ENCODE data around the gene LMBRD1. TPM values are rescaled to one million over a fixed set of nuclear protein-coding genes. Genes with fewer than 3 reads are reported as not detected.

Gene LMBRD1
- total and polyA plus RNA-seq, 2 of the 13 experiments (the other 11 are each of a cell fraction or from before 2014, with no cell fraction given): 18.9 to 21.5 TPM

GRCh38 chr6:69780585-69781178, 16.1 kb downstream of the LMBRD1 start (continued):
- TF ChIP-seq ZFP91 (CRISPR knock-in tag; IDR thresholded peaks at IDR 0.05; ENCODE audit: borderline replicate concordance) (no peak), RFX5 (IDR thresholded peaks at IDR 0.05; ENCODE audit: low read depth, low read length) (no peak), POGK (CRISPR knock-in tag; conservative IDR thresholded peaks at IDR 0.05) (no peak), MIXL1 (CRISPR knock-in tag; IDR thresholded peaks at IDR 0.05) (0 out of 2 replicates have a peak, but pooled peaks have one; percentile 42), NFIC (IDR thresholded peaks at IDR 0.05; ENCODE audit: low read length) (0 out of 2 replicates have a peak, but pooled peaks have one; percentile 27), ETV6 (CRISPR knock-in tag; conservative IDR thresholded peaks at IDR 0.05) (no peak), HMG20B (CRISPR knock-in tag; conservative IDR thresholded peaks at IDR 0.05) (no peak), TEAD2 (CRISPR knock-in tag; IDR thresholded peaks at IDR 0.05) (no peak), ZNF232 (CRISPR knock-in tag; IDR thresholded peaks at IDR 0.05; ENCODE audit: borderline replicate concordance) (peak; percentile 60), ZFP36 (IDR thresholded peaks at IDR 0.05; ENCODE audit: borderline replicate concordance, low read depth, low read length, partially characterized antibody) (no peak), RXRB (CRISPR knock-in tag; IDR thresholded peaks at IDR 0.05; ENCODE audit: borderline replicate concordance) (peak; percentile 55), SIN3B (IDR thresholded peaks at IDR 0.05; ENCODE audit: low read length) (no peak), RARA (CRISPR knock-in tag; IDR thresholded peaks at IDR 0.05) (peak; percentile 36; the same call in 1 of the 2 replicates), ZNF225 (CRISPR knock-in tag; IDR thresholded peaks at IDR 0.05) (no peak), LRRFIP1 (CRISPR knock-in tag; conservative IDR thresholded peaks at IDR 0.05) (no peak), ZNF10 (CRISPR knock-in tag; IDR thresholded peaks at IDR 0.05; ENCODE audit: borderline replicate concordance, low read depth) (no peak), XBP1 (CRISPR knock-in tag; IDR thresholded peaks at IDR 0.05) (no peak), CREM (IDR thresholded peaks at IDR 0.05) (peak; percentile 29; the same call in 1 of the 2 replicates), CREM (CRISPR knock-in tag; IDR thresholded peaks at IDR 0.05) (no peak), ARID3A (IDR thresholded peaks at IDR 0.05; ENCODE audit: low read depth, low read length) (peak; percentile 66; the same call in 1 of the 2 replicates)

Data from HepG2 (cell line).